ENCODE results near the gene MANEAL. TPM values are rescaled to one million over a fixed set of nuclear protein-coding genes. Genes with fewer than 3 reads are reported as not detected.

The MANEAL gene
- total RNA-seq, 1 donor from 2014 or later: 0.24 TPM

DNA sequence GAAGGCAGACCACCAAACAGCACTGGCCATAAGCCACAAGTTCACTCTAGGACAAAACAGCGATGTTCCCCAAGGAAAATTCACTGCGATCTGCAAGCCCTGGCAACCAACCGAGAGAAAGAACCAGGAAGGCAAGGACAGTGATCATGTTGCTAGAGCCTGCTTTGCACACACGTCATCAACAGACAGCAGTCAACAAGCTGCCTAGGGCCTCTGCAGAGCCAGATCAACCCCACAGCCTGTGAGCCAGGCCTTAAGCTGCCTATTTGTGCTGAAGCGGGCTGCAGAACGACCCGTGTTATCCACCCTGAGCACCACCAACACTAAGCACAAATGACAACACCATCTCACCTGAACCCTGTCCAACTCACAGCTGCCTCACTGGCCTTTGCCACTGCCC is 20.6 kb downstream of the MANEAL start:
- Histone ChIP-seq H3K4me1 (peaks cover 5% of the 10 kb centered on the region), H4K20me1 (ENCODE audit: low read depth) (peaks cover 33% of the 10 kb centered on the region), H3K9me3 (ENCODE audit: low read depth) (no peaks in the 10 kb centered on the region), H2AFZ (replicated peaks) (no peak overlapping the region), H3K9ac (no peak overlapping the region), H3K4me2 (no peak overlapping the region), H3K79me2 (ENCODE audit: low read depth) (peaks cover 17% of the 10 kb centered on the region), H3K27ac (no peak overlapping the region), H3K27me3 (no peaks in the 10 kb centered on the region), H3K36me3 (peaks cover 3% of the 10 kb centered on the region), H3K4me3 (no peak overlapping the region), H3F3A (ENCODE audit: low read depth) (peaks cover 13% of the 10 kb centered on the region)
- Mint-ChIP-seq H3K9me3 (no peaks in the 10 kb centered on the region), H3K27ac (no peak overlapping the region), H3K4me3 (no peak overlapping the region), H3K27me3 (ENCODE audit: insufficient read depth, low read depth) (peaks cover 8% of the 10 kb centered on the region), H3K4me1 (peaks cover 18% of the 10 kb centered on the region), H3K36me3 (peaks cover 17% of the 10 kb centered on the region)
- TF ChIP-seq, protein P1, sequence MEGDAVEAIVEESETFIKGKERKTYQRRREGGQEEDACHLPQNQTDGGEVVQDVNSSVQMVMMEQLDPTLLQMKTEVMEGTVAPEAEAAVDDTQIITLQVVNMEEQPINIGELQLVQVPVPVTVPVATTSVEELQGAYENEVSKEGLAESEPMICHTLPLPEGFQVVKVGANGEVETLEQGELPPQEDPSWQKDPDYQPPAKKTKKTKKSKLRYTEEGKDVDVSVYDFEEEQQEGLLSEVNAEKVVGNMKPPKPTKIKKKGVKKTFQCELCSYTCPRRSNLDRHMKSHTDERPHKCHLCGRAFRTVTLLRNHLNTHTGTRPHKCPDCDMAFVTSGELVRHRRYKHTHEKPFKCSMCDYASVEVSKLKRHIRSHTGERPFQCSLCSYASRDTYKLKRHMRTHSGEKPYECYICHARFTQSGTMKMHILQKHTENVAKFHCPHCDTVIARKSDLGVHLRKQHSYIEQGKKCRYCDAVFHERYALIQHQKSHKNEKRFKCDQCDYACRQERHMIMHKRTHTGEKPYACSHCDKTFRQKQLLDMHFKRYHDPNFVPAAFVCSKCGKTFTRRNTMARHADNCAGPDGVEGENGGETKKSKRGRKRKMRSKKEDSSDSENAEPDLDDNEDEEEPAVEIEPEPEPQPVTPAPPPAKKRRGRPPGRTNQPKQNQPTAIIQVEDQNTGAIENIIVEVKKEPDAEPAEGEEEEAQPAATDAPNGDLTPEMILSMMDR (IDR thresholded peaks at IDR 0.05): no peak
- no peak for TF ChIP-seq EZH2phosphoT487 (IDR thresholded peaks at IDR 0.05)
- no peak for TF ChIP-seq EZH2 (IDR thresholded peaks at IDR 0.05)
- no peak for DNase-seq (ENCODE audit: low spot score)

DNA sequence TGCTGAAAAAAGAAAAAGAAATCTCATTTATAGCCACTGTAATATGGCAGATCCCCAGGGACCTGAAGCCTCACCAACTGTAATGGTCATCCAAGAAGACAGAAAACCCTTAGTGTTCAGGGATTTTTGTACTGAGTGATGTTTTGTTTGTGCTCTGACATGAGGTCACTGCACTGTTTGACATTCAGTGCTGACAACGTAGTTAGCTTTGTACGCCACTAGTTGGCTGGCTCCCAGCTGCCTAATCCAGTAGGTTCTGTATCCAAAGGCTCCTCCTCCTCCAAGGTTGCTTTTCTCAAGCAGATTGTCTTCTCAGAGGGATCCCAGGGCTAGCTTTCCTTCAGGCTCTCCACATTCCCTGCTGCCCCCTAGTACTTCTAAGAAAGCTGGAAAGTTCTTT is 23.8 kb downstream of the MANEAL start:
- no peak overlapping the region for H3K9ac ChIP-seq
- Mint-ChIP-seq H3K4me1 (no peaks in the 10 kb centered on the region), H3K27ac (no peak overlapping the region), H3K36me3 (peaks cover 30% of the 10 kb centered on the region), H3K9me3 (no peaks in the 10 kb centered on the region), H3K4me3 (no peak overlapping the region), H3K27me3 (ENCODE audit: insufficient read depth, low read depth) (peaks cover 9% of the 10 kb centered on the region)
- peak overlapping the region; percentile 29 for H3K27ac ChIP-seq
- TF ChIP-seq EZH2phosphoT487 (IDR thresholded peaks at IDR 0.05): no peak
- TF ChIP-seq, protein P1 (IDR thresholded peaks at IDR 0.05): peak; percentile 24
- H3K4me2 ChIP-seq: no peak overlapping the region
- no peaks in the 10 kb centered on the region for H3K79me2 ChIP-seq (ENCODE audit: low read depth)
- H3K4me3 ChIP-seq: no peak overlapping the region
- H3F3A ChIP-seq (ENCODE audit: low read depth): peaks cover 3% of the 10 kb centered on the region
- H3K27me3 ChIP-seq: no peaks in the 10 kb centered on the region
- DNase-seq (ENCODE audit: low spot score): peak; percentile 52
- no peak overlapping the region for H2AFZ ChIP-seq (replicated peaks)
- no peaks in the 10 kb centered on the region for H3K9me3 ChIP-seq (ENCODE audit: low read depth)
- H3K36me3 ChIP-seq: no peaks in the 10 kb centered on the region
- peaks cover 13% of the 10 kb centered on the region for H4K20me1 ChIP-seq (ENCODE audit: low read depth)
- no peaks in the 10 kb centered on the region for H3K4me1 ChIP-seq

DNA sequence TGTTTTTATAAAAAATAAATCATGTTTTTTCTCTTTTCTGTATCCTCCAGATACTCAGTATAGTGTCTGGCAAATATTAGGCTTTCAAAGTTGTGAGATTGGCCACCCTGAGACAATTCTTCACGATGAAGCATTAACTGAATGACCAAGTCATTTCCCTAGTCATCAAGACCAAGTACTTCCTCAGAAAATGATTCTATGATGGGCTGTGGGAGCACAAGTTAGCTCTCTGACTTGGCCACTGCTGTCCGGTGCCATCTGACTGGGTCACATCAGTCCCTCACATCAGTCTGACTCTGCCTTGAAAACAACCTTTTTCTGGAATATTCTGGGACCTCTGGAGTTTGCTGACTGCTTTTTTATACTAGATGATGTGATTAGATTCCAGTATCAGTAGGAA is 27.8 kb downstream of the MANEAL start:
- Histone ChIP-seq H3K27me3 (no peaks in the 10 kb centered on the region), H4K20me1 (ENCODE audit: low read depth) (peaks cover 9% of the 10 kb centered on the region), H3K4me2 (no peak overlapping the region), H3F3A (ENCODE audit: low read depth) (peaks cover 3% of the 10 kb centered on the region), H2AFZ (replicated peaks) (no peak overlapping the region), H3K79me2 (ENCODE audit: low read depth) (no peaks in the 10 kb centered on the region), H3K9me3 (ENCODE audit: low read depth) (no peaks in the 10 kb centered on the region), H3K4me3 (no peak overlapping the region), H3K9ac (no peak overlapping the region), H3K4me1 (no peaks in the 10 kb centered on the region), H3K27ac (no peak overlapping the region), H3K36me3 (no peaks in the 10 kb centered on the region)
- Mint-ChIP-seq H3K27ac (no peak overlapping the region), H3K4me3 (no peak overlapping the region), H3K4me1 (no peaks in the 10 kb centered on the region), H3K36me3 (peaks cover 19% of the 10 kb centered on the region), H3K27me3 (ENCODE audit: insufficient read depth, low read depth) (peaks cover 2% of the 10 kb centered on the region), H3K9me3 (no peaks in the 10 kb centered on the region)
- TF ChIP-seq, protein P1 (IDR thresholded peaks at IDR 0.05): no peak
- TF ChIP-seq EZH2phosphoT487 (IDR thresholded peaks at IDR 0.05): no peak
- no peak for TF ChIP-seq EZH2 (IDR thresholded peaks at IDR 0.05)
- no peak for DNase-seq (ENCODE audit: low spot score)
